ENCODE data around the gene FAM3C. TPM values are rescaled to one million over a fixed set of nuclear protein-coding genes. Genes with fewer than 3 reads are reported as not detected.

The FAM3C gene
- total RNA-seq, 2 donors from 2014 or later = 18.5 to 22.8 TPM

Other genes with a start within 250 kb of the FAM3C start
- not detected for gene WNT16, start 67.3 kb downstream of the FAM3C start, total RNA-seq

Measured in activated T-helper 17 cell treated with anti-CD3 and anti-CD28 coated beads, Interleukin-2, amount 50 U/mL, for 72 hours (primary cell).